ENCODE results near the gene CD44.
A peak's percentile ranks its signal among the peaks of the same experiment; 100 is the strongest.
"Not testable (repeated sequence)": the region's sequence is repeated elsewhere in the genome, so short reads cannot be mapped to it uniquely, and the experiment has no call there.

Gene CD44

DNA sequence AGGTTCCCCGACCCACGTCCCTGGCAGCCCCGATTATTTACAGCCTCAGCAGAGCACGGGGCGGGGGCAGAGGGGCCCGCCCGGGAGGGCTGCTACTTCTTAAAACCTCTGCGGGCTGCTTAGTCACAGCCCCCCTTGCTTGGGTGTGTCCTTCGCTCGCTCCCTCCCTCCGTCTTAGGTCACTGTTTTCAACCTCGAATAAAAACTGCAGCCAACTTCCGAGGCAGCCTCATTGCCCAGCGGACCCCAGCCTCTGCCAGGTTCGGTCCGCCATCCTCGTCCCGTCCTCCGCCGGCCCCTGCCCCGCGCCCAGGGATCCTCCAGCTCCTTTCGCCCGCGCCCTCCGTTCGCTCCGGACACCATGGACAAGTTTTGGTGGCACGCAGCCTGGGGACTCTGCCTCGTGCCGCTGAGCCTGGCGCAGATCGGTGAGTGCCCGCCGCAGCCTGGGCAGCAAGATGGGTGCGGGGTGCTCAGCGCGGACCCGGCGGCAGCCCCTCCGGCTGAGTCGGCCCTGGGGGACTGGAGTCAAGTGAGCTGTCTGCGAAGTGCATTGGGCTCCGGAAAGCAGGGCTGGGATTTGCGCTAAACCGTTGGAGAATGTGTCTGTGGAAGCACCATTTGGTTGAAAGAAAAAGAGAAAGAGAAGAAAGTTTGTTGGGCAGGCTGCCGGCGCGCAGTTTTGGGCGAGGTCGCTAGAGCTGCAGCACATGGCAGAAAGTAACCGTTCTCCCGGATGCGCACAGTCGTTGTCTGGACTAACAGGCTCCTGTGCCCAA lies at the start of gene CD44:
Gene CD44, plus strand, starts transcription at position 229 of the 779 bp plus-strand sequence. Its CDS starts 133 bp downstream, at position 362.
- DNase-seq: peak in 9 of 14 donors; percentile 31 to 70 (median 42)

DNA sequence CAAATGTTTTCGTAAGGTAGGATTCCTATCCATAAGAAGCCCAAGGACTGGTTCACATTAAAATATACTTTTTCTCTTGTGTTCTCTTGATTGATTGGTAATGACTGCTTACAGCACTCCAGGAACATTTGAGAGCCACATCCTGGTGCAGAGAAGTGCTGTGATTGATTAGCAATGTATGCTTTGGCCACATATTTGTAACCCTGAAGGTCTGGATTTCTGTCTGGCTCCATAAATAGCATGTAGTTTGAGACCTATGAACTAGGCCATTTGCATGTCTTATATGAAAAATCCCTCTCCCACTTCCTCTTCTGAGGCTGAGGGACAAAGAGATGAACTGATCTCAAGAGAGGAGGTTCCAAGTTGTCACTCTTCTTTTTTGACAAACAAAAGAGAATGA lies 49.3 kb upstream of the CD44 start:
- DNase-seq: no peak

DNA sequence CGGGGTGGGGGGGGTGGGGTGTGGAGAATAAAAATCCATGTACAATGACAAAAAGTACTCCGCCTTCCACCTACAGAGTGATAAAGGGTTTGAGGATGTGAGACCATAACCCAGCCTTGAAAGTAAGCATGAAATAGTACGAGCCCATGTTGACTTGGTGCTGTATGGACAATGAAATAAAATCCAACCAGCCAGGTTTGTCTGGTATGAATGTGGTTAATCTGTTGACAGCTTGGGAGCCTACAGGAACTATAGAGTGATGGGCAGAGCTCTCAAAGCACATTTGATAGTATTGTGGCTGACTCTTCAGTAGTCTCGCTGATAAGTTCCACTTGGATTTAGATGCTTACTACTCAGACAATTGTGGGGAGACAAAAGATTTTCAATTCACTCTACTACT lies 48.8 kb upstream of the CD44 start:
- no peak for DNase-seq

DNA sequence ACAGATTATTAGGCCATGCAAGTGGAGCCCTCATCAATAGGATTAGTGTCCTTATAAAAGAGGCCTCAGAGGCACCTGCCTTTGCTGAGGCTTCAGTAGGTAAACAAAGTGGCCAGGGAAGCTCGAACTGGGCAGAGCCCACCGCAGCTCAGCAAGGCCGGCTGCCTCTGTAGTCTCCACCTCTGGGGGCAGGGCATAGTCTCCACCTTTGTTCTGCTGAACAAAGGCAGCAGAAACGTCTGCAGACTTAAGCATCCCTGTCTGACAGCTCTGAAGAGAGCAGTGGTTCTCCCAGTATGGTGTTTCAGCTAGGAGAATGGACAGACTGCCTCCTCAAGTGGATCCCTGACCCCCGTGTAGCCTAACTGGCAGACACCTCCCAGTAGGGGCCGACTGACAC lies 48.0 kb upstream of the CD44 start:
- DNase-seq: not testable (repeated sequence)

DNA sequence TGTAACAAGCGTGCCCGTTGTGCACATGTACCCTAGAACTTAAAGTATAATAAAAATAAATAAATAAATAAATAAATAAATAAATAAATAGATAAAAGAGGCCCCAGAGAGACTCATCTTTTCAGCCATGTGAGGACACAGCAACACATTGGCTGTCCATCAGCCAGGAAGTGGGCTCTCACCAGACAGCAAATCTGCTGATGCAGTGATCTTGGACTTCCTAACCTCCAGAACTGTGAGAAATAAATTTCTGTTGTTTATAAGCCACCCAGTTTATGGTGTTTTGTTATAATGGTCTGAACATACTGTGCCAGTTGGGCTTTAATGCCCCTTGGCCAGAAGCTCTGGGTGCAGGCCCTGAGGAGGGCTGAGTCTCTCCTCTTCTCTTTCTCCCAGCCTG lies 42.2 kb upstream of the CD44 start:
- no peak for DNase-seq

DNA sequence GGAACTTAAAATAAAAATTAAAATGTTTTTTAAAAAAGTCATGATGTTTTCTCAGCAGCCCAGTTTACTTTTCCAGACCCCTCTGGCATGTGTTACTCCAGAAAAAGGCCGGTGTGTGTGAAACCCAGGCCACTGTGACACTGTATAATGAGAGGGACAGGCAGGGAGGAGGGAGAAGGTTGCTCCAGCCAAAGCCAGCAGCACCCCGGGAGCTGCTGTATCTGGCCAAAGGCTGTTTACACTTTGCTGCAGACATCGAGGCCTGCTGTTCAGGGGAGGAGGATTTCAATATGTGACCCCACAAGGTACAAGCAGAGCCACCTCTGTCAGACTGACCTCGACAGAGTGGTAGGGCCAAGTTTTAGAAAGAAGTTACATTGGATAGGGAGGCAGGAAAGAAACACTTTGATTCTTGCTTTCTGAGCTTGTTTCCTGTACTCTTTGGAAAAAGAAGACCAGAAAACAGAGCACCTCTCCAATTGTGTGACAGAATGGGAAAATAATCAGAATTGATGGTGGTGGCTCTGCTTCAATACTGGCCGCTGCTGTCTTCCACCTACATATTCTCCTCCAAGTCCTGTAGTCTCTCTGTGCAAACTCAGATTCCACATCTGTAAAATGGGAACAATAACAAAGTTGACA lies 41.0 kb upstream of the CD44 start:
- no peak for DNase-seq

DNA sequence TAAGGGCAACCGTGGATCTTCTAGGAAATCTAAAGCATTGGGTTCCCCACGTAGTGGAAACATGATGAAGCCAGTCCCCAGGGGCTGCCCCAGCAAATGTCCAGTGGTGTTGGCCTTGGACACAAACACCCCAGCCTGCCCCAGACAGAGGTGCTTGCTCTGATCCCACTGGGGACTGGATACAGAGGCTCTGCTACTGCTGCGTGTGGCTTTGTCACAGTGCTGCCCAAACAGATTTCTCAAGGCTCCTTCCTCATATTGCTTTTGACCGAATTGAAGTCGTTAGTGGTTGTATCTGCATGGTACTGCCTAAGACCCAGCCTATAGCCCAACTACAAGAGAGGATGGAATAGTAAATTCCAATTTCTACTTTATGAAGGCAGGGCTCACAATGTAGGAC lies 40.1 kb upstream of the CD44 start:
- DNase-seq: no peak

DNA sequence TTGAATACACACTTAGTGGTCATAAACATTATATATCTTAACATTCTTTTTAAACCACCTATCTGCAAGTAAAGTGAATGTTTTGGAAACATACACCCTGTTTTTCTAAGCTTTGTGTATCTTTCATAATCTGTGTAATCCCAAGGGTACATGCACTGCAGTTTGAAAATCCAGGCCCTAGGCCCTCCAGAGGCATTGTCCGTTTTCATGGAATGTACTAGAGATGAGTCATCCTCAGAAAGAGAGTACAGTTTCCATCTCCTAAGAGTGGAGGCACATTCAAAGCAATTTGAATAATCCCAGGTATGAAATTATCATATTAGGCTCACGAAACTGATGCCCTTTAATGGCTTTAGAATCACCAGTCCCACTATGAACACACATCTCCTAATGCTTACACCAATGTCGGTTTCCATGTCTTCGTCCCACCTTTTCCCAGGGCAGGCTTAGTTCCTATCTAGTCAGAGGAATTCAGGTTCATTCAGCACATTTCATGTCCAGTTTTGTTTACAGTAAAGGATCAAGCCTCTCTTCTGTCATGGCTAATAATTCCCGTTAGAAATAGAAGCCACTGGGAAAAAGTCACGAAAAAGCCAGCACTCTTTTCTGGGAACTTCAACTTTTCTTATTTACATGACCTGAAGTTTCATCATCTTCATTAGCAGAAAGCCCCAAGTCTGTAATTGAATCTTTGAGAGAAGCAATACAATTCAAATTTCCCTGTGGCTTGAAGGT lies 39.5 kb upstream of the CD44 start:
- DNase-seq: no peak

DNA sequence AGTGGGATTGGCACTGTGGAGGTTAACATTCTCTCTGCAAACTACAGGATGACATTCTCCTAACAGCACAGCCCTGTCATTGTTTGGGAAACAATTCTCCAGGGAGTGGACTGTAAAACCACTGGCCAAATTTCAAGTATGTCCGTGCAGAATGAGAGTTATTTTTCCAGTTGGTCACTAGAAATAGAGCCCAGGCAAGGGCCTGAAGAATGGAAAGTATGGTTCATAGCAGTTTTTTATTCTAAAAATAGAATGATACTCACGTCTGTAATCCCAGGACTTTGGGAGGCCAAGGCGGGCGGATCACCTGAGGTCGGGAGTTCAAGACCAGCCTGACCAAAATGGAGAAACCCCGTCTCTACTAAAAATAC lies 39.0 kb upstream of the CD44 start:
- DNase-seq: no peak

DNA sequence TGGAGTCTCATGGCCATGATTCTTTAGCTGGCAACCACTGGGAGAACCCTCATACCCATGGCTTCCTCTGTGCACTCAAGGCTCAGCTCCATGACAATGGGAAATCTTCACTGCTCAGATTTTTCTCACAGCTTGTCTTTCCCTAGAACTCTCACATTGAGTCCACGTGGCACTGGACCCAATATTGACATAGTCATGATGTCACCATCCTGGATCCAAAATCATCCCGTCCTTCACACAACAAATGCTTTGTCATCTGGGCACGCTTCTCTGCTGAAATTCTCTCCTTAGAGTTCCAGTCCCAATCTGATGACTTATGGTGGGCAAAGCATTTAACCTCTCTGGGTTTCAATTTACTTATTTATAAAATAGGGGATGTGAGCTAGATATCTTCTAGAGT lies 37.7 kb upstream of the CD44 start:
- no peak for DNase-seq

DNA sequence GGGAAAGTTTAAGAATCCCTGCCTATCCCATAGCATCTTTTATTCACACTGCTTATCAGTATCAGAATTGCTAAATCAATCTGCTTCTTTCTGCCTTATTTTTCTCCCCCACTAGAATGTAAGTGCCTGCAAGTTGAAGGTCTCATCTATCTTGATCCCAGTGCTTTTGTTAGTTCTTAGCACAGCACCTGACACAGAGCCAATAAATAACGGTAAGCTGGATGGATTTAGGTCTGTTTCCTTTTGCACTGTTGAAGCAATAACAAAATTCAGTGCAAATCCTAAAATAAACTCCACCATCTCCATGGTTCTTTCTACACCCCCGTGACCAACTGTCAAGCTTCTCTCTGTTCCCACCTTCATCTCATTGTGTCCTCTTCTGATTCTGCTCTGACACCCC lies 36.7 kb upstream of the CD44 start:
- no peak for DNase-seq

DNA sequence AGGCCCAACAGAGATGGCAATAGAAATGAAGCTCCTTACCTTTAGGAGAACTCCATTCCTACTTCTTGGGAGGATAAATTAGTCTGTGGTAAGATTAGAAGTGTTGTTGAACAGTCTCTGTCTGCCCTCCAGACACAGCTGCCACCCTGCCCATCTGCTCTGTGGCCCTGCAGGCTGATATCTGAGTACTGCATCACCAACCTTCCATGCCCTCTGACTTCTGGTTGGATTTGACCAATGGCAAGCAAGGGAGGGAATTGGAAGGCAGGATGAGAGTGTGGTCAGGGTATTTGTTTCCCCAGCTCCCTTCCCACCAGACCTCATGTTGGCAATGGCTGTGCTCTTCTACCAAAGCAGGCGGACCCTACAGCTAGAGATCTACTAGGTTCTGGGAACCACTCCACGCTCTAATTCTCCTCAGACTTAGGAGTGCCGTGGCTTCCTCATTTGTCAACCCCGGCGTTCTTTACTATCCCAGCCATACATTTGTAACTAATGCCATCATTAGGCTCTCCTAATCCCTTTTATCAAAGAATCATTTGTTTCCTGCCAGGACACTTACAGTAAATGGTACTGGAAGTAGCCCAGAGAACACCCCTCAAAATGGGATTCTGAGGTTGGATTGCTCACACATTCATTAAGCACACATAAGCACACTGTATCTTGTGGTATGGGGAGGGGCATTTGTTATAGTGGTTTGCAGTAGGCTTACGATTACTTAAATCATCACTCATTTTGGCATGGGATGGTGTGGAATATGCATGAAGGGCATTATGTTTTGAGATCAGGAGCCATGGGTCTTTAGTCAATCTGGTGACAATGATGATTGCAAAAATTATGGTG lies 35.4 kb upstream of the CD44 start:
- no peak for DNase-seq

DNA sequence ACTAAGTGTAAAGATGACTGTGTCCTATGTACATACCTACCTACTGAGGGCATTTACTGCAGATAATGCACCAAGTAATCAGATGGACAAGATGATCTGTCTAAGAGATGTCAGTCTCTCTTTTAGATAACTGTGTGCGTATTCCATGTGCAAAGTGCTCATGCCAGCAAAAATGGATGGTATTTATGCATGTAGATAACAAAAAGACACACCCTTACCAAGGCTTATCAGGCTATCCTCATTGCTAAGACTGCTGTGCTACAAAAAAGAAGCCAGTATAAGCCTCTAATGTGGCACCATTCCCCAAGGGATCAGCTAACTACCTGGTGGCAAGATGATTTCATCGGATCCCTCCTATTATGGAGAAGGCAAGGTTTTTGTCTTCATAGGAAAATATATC lies 34.3 kb upstream of the CD44 start:
- no peak for DNase-seq

DNA sequence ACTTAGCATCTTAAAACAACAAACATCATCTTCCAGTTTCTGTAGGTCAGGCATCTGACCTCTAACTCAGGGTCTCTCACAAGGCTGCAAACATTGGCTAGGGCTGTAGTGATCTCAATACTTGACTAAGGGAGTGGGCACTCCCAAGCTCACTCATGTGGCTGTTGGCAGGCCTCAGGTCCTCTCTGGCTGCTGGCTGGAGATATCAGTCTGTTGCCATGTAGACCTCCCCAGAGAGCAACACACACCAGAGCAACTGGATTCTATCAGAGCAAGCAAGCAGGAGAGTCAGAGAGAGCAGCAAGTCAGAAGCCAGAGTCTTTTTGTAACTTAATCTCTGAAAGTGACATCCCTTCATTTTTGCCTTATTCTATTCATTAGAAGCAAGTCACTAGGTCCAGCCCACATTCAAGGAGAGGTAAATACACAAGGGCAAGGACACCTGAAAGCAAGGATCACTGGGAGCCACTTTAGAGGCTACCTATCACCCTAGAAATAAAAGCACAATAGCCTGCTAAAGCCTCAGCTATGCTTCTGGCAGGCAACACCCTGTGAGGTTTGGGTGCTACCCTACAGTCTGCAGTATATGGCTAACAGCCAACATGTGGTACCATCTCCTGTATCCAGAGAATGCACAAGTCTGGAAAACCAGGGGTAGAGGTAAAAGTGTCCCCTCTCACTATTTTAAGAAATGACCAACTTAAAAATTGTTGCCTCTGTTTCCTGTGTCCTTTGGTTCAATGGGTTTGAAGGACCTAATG lies 33.5 kb upstream of the CD44 start:
- no peak for DNase-seq

DNA sequence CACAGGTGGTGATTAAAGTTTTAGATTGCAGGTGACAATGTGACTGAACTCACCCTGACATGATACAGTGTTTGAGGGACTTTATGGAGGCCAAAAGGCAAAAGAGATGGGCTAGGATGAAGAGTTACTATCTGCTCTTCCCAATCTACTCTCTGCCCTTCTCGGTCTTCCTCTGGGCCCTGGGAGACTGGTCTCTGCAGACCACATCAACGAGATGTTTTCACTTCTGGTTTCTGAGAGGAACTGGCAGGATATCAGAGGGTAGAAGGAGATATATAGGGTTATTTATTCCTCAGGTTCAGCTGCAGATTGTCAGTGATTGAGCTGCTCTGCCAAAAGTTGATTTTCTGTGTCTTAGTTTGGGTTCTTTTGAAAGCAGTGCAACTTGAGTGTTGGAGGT lies 32.4 kb upstream of the CD44 start:
- DNase-seq: no peak

DNA sequence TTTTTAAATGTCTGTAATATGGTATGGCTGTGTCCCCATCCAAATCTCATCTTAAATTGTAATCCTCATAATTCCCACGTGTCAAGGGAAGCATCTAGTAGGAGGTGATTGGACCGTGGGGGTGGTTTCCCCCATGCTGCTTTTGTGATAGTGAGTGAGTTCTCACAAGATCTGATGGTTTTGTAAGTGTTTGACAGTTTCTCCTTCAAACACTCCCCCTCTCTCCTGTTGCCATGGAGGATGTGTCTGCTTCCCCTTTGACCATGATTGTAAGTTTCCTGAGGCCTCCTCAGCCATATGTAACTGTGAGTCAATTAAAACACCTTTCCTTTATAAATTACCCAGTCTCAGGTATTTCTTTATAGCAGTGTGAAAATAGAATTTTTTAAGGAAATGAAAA lies 31.1 kb upstream of the CD44 start:
- DNase-seq: no peak

DNA sequence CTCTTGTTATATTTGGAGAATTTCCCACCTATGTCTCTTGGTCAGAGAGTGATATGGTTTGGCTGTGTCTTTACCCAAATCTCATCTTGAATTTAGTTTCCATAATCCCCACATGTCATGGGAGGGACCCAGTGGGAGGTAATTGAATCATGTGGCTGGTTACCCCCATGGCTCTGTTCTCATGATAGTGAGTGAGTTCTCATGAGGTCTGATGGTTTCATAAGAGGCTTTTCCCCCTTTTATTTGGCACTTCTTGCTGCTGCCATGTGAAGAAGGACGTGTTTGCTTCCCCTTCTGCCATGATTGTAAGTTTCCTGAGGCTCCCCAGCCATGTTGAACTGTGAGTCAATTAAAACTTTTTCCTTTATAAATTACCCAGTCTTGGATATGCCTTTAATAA lies 30.6 kb upstream of the CD44 start:
- not testable (repeated sequence) for DNase-seq

DNA sequence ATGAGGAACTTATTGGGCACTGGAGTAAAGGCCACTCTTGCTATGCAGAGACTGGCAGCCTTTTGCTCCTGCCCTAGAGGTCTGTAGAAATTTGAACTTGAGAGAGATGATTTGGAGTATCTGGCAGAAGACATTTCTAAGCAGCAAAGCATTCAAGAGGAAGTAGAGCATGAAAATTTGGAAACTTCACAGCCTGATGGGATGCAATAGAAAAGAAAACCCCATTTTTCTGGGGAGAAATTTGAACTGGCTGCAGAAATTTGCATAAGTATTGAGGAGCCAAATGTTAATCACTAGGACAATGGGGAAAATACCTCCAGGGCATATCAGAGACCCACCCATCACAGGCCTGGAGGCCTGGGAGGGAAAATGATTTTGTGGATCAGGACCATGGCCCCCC lies 29.9 kb upstream of the CD44 start:
- no peak for DNase-seq

DNA sequence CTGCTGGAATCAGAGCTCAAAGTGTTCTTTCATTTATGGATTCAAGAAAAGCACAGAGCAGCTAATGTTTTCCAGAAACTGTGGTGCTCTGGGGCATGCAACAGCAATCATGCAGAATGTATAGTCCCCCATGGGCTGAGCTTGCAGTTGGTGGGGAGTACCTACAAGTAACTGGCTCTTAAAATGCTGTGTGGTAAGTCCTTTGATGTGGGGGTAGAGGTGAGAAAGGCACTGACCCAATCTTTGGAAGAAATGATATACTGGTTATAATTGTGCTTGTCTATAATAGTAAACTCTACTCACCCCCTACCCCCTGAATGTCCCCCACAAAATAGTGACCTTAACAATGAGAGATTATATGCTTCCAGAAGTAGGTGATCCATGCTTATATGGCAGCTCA lies 29.1 kb upstream of the CD44 start:
- no peak for DNase-seq

DNA sequence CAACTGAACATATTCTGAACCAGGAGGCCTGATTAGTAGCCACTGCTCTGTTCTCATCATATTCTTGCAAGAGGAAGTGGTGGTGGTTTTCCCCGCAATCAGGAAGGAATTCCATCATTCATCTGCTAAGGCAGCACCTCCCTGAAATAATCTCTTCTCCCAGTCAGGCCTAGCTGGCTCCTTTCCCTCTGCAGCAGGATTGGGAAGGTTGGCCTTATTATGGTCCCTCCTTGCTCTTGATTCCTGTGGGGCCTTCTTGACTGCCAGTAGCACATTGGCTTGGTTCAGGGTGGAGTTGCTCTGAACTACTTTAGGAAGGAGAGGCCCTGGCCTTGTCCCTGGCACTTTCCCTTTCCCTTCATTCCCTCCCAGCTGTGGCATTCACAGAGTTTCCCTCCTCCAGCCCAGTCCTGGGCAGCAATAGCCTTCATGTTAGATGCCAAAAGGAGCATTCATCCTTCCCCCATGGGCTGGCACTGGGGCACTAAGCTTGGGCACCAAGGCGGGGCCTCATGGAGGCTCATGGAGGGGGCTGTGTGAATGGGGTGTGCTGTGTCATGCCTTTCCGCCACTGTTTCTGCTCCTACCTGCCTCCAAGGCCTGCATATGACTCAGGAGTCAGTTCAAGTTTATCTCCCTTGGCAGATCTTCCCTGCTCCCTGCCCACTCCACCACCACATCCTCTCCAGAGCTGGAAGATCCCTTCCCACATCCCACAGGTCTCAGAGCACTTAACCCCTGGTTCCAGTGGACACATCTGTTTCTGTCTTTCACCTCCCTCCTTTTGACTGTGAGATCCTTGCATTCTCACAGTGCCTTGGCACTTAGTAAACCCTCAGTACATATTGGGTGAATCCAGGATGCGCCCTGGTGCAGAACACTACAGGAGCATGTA lies 27.6 kb upstream of the CD44 start:
- DNase-seq: no peak

All from C1 segment of cervical spinal cord (tissue), 14 donors.